HG03558 (cell line): ENCODE data around the gene LIPG.

Experiments used
- ATAC-seq: cut with Tn5 transposase; IDR thresholded peaks from one replicate; pipeline ENCODE4 v1.9.1; 2021; ENCODE audit warnings: moderate number of reproducible peaks; ENCODE audit not compliant: unreplicated experiment; ENCODE audit errors: extremely low read depth

The LIPG gene

GRCh38 chr18:49608366-49609255 is 46.8 kb downstream of the LIPG start:
- ATAC-seq = no peak

DNA sequence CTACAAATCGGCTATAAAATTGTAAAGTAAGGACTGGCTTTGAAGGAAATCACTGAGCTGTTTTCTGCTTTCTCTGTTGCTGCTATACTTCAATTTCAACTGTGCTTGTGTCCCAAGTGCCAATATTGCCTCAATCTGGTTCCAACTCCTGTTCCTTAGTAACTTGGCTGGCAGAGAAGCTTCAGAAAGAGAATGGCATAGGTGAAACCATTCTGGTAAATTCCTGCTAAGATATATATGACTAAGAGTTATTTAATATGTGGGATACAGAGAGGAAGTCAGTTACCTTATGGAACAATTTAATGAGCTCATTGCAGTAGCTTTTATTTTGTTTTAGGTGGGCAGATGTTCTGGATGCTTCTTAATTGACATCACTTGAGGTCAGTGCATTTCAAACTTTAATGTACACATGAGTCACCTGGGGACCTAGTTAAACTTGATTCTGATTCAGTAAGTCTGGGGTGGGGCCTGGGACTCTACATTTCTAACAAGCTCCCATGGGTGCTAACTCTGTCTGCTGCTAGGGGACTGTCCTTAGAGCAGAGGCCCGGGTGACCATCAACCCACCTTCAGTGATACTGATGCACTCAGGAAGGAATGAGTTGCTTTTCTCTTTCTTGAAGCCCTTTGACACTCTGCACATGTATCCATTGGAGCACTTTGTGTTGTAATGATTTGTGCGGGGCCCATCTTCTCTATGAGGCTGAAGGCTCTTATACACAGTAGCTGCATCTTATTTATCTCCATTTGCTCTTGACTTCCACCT is 47.6 kb downstream of the LIPG start:
- ATAC-seq = no peak

DNA sequence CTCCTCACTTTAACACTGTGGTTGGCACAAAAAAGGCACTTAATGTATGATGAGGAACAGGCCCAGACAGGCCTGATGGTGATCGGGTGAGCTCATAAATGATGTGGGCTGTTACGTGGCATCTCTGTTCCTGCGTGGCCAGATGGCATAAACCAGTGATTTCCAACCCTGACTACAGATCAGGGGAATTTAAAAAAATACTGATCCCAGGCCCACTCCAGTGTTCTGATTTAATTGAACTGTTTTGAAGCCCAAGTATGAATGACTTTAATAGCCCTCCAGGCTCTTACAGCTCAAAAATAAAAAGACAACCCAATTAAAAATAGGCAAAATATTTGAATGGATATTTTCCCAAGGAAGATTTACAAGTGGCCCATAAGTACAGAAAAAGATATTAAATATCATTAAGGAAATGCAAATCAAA is 48.2 kb downstream of the LIPG start:
- ATAC-seq = no peak

DNA sequence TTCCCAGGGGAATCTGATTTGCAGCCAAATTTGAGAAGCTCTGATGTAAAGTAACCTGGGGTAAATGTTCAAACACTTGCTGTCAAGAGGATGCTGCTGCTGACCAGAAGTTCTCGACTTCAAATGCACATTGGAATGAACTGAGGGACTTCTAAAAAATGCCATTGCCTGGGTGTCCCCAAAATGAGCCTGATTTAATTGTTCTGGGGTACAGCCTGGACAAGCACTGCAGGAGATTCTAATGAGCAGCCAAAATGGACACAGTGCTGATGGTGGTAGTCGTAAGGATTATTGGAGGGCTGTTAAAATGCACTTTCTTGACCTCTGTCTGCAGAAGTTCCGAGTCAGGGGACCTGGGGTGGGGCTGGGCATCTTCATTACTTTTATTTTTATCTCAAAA is 49.5 kb downstream of the LIPG start:
- no peak for ATAC-seq

GRCh38 chr18:49612515-49613033 is 50.7 kb downstream of the LIPG start:
- ATAC-seq = peak; percentile 83

GRCh38 chr18:49613141-49613640 is 51.3 kb downstream of the LIPG start:
- ATAC-seq = no peak

GRCh38 chr18:49613641-49614151 is 51.8 kb downstream of the LIPG start:
- no peak for ATAC-seq

DNA sequence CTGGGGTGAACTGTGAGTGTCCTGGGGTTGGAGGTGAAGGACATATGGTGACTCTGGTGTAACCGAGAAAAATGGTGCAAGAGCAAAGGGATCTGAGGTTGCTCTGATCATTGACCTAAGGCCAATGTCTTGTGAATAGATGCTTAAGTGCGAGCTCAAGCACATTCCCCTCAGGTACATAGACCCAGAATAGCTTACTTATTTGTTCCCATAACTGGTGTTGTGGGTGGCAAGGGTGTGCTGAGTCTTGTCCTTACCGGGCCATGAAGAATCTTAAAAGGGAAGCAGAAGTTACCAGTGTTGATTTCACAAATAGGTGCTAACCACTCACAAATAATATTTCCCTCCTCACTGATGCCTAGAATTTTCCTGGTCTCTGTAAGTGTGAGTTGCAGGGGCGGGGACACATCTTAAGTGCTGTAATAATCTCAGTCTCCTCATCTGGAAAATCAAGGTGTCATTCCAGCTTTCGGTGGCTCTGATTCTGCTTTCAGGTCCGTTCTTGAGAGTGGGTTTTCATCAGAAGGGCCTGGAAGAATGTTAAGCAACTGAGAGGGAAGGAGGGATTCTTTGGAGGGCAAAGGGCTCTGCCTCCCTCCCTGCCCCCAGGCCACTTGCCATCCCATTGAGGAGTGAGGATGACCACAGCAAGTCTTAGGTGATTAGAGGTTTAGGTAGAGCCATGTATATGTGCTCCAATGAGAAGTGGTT is 54.9 kb downstream of the LIPG start:
- ATAC-seq = no peak

DNA sequence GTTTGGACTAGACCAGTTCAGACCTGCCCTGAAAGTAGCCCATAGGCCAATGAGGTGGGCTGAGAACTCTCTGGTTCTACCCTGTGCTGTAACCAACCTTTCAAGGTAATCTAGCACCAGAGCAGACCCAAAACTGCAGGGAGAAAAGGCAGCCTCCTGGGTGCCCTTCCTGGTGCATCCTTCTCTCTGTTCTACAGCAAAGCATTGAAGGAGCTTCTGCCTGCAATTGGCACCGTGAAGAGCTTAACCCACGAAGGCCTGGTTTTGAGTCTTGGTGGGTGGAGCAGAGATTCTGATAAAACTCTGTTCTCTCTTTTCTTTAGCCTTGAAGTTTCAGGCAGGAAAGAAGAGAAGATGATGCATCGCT is 55.5 kb downstream of the LIPG start:
- no peak for ATAC-seq

GRCh38 chr18:49617865-49618264 is 56.0 kb downstream of the LIPG start:
- no peak for ATAC-seq

- no peak for ATAC-seq
Observed at GRCh38 chr18:49618742-49619681, 57.2 kb downstream of the LIPG start.

DNA sequence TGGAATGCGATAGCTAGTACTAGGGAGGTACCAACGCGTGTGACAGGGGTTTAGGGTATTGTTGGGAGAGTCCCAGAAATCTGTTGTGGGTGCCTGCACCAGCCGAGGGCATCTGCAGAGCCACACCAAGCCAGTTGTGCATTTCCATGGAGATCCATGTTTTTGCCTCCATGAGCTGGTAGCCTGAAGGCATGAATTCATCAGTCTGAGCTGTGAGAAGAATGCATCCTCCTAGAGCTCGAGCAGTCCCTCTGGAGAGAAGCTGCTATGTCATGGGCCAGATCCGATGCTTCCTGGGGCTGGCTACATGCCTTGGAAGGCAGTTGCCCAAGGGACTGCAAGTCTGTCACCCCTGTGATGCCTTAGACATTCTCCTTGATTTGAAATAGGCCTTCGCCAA is 57.9 kb downstream of the LIPG start:
- no peak for ATAC-seq

- no peak for ATAC-seq
Observed at GRCh38 chr18:49621301-49621700, 59.4 kb downstream of the LIPG start.

- ATAC-seq = no peak
Observed at GRCh38 chr18:49621717-49622351, 60.0 kb downstream of the LIPG start.

DNA sequence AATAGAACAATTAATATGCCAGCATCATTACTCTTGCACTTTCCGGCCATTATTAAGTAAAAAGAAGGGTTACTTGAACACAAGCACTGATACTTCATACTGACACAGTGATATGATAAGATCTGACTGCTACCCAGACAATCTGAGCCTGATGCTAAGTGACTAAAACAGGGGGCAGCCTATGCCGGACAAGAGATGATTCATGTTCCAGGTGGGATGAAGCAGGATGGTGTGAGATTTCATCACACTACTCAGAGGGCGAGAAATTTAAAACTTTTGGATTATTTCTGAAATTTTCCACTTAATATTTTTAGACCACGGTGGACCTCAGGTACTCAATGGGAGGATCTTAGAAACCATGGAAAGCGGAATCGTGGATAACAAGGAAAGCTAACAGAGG is 61.7 kb downstream of the LIPG start:
- ATAC-seq = no peak

DNA sequence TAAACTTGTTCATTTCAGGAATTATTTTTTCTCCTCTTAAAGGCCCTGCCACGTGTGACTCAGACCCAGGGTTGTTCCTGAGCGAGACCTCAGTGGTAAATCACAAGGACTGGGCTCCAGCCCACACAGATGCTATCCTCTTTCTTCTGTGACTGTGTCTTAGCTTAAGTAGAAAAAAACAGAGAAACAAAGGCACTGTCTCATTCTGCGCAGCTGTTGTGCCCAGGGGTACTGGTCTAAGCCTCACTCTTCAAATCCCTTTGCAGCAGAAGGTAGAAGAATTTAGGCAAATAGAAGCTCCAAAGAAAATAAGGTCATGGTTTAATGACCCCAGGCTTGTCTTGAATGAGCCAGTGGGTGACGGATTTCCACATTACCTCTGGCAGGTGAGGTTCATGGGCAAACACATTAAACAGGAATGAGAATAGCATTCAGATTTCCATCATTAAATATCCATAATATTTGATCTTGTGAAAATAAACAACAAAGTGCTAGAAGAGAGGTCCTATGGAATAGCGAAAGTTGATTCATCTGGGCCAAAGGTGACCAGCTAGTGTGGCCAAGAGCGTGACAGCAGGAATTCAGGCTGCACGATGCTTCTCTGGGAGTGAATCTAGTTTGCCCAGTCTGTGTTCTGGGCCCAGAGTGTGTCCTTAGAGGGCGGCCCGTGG is 63.3 kb downstream of the LIPG start:
- ATAC-seq = no peak

GRCh38 chr18:49626842-49627467 is 65.1 kb downstream of the LIPG start:
- no peak for ATAC-seq

DNA sequence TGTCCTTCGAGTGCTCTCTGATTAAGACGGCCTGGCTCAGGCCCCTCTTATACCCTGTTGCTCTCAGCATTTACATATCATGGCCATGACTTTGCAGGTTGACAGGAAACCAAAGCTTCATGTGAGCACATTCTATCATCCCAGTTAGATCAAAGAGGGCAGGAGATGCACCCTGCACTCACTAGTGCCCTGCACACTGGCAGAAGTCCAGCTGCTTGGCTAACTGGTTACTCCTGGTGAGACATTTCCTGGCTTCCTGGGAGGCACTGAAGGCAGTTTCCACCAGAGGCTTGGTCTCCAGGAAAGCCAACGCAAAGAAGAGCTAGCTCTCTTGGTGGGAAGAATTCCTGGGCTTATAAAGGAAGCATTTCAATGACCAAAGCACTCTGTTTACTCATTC is 66.3 kb downstream of the LIPG start:
- no peak for ATAC-seq
